Gastrocnemius medialis (tissue), 4 donors: ENCODE results near the gene STPG4.

Source experiments
- CTCF ChIP-seq, 5 experiments: fragments of 450-650 bp in 3 of 5; fragments of 200-600 bp in 2 of 5; sonication (generic) in 2 of 5; IDR thresholded peaks in 4 of 5; conservative IDR thresholded peaks in 1 of 5; 1 replicate in 4 of 5; 2 replicates in 1 of 5; pipeline ENCODE4 v1.5.1; 2016 to 2019; ENCODE audit warnings: antibody characterized with exemption in 5 of 5, mild to moderate bottlenecking in 3 of 5, moderate library complexity in 3 of 5
- POLR2A ChIP-seq, 2 donors: fragments of 450-650 bp; IDR thresholded peaks; one replicate each; pipeline ENCODE4 v1.6.1; 2017; ENCODE audit warnings: antibody characterized with exemption in 2 of 2, mild to moderate bottlenecking in 2 of 2, moderate library complexity in 2 of 2

GRCh38 chr2:47037678-47038077 lies 117.4 kb downstream of the STPG4 start:
- TF ChIP-seq POLR2A (IDR thresholded peaks at IDR 0.05), result no peak
- no peak for TF ChIP-seq CTCF (IDR thresholded peaks at IDR 0.05 in 4 of 5, conservative IDR thresholded peaks at IDR 0.05 in 1 of 5)
